Heart left ventricle (tissue), 16 donors: ENCODE data around the gene AKT1. TPM values are rescaled to one million over a fixed set of nuclear protein-coding genes. Genes with fewer than 3 reads are reported as not detected.

ENCODE experiments used
- ATAC-seq, 4 donors: fragments of 200-7000 bp; cut with Tn5 transposase; one replicate each; pipeline ENCODE4 v1.9.1; 2020 to 2022; ENCODE audit warnings: moderate library complexity in 4 of 4, mild to moderate bottlenecking in 3 of 4, moderate number of reproducible peaks in 1 of 4
- DNase-seq, 5 donors: peaks; one replicate each; pipeline ENCODE4 v3.0.0-alpha.2; 2020
- H3K27ac ChIP-seq, 12 donors: fragments of 200-600 bp; sonication (generic) in 4 of 12; one replicate each; pipeline versions ENCODE4 v1.5.0 to v1.8.0; 2016 to 2022; ENCODE audit warnings: mild to moderate bottlenecking in 2 of 12
- H3K27me3 ChIP-seq, 9 donors: fragments of 200-600 bp; sonication (generic) in 2 of 9; one replicate each; pipeline versions ENCODE4 v1.5.1 to v1.8.0; 2016 to 2022; ENCODE audit warnings: mild to moderate bottlenecking in 3 of 9
- H3K36me3 ChIP-seq, 9 donors: fragments of 200-600 bp; sonication (generic) in 2 of 9; one replicate each; pipeline versions ENCODE4 v1.5.0 to v1.8.0; 2018 to 2022; ENCODE audit warnings: mild to moderate bottlenecking in 2 of 9
- H3K4me1 ChIP-seq, 12 donors: fragments of 200-600 bp; sonication (generic) in 4 of 12; one replicate each; pipeline versions ENCODE4 v1.5.0 to v1.8.0; 2016 to 2022; ENCODE audit warnings: mild to moderate bottlenecking in 3 of 12
- H3K4me3 ChIP-seq, 12 donors: fragments of 200-600 bp; sonication (generic) in 4 of 12; one replicate each; pipeline versions ENCODE4 v1.5.0 to v1.8.0; 2017 to 2022; ENCODE audit warnings: mild to moderate bottlenecking in 9 of 12, moderate library complexity in 4 of 12
- H3K9me3 ChIP-seq, 12 donors: fragments of 200-600 bp; sonication (generic) in 4 of 12; one replicate each; pipeline versions ENCODE4 v1.5.0 to v1.8.0; 2016 to 2022; ENCODE audit warnings: mild to moderate bottlenecking in 1 of 12
- POLR2A ChIP-seq, 2 donors: fragments of 450-650 bp; IDR thresholded peaks; one replicate each; pipeline ENCODE4 v1.6.1; 2017; ENCODE audit warnings: antibody characterized with exemption in 2 of 2, mild to moderate bottlenecking in 2 of 2, moderate library complexity in 2 of 2
- WGBS, 4 donors: extraction: QIAGEN DNeasy Blood & Tissue Kit in 2 of 4; methylation state at CpG; one replicate each; pipeline versions ENCODE4 v1.1.5 to v1.1.7; 2013 to 2018; 5-methylcytosine and 5-hydroxymethylcytosine counted together
- intact Hi-C, 10 donors: fragments of 100-400 bp; cut with DNase I; formaldehyde crosslinking; loops; one replicate each; pipeline versions ENCODE4 v1.11.1 to v1.14.2; 2022
- polyA plus RNA-seq, 2 donors: library from polyadenylated mRNA; stranded (reverse); fragments of 200-250 nt; gene quantifications; one replicate each; pipeline ENCODE4 v1.2.3, GENCODE V29; 2013
- total RNA-seq, 9 donors: library from RNA; depleted of rRNA in 2 of 9; stranded (reverse); fragments of >200 nt in 2 of 9; fragmentation: NEBNext Ultra II Directional in 3 of 9; extraction: Animal tissue kit (Norgen Biotek cat#: 25700) in 3 of 9; gene quantifications; one replicate each; pipeline versions ENCODE4 v1.1.0 to v1.2.4, GENCODE V29; 2016 to 2023
- TF ChIP-seq, protein P1 (sequence below), 12 donors: fragments of 200-600 bp; sonication (generic) in 4 of 12; IDR thresholded peaks; one replicate each; pipeline versions ENCODE4 v1.5.0 to v1.8.0; 2018 to 2022; ENCODE audit warnings: antibody characterized with exemption in 12 of 12, mild to moderate bottlenecking in 5 of 12
- donor health status: ischemic (EF 13 %, LVEDD 7.1; RV severe dilation, severe dysfunction).
- donor health status: healthy with polysubstance abuse.
- donor health status: DM: no; HTN: yes; CAD: no.
- donor health status: DM: no; HTN: no; CAD: no.
- donor health status: ischemic (EF 25% LVEDD 6.9; RV normal size, moderate dysfunction).
- donor health status: ischemic (EF 25% LVEDD 5.7; RV mildly dilated, moderate dysfunction).
- donor health status: healthy.
- donor health status: DM: yes; HTN: yes; CAD: no.
- donor health status: ischemic (EF 35%, LVEDD 5.7; RV mildly dilated, moderate dysfunction).
- donor health status: nonischemic (EF 11% LVEDD 7.7; RV severe dilation, severe dysfunction).
- donor health status: DM: yes; HTN: yes; CAD: no.
- donor health status: PGD.
- donor health status: ischemic (EF 29% LVEDD 5.4; RV normal size, mild dysfunction).
- donor health status: nonischemic (EF 23%, LVEDD 6.1; RV moderate dilation, normal function).

Gene AKT1
- total and polyA plus RNA-seq, 11 donors, result 108 to 173 (median 135) TPM

GRCh38 chr14:104781271-104782077, 14.1 kb downstream of the AKT1 start:
- H3K36me3 ChIP-seq, result peaks cover 0 to 34% (median 16%) of the 10 kb centered on the region in 9 donors
- no peak for ATAC-seq
- intact Hi-C loops, result no loop called here

DNA sequence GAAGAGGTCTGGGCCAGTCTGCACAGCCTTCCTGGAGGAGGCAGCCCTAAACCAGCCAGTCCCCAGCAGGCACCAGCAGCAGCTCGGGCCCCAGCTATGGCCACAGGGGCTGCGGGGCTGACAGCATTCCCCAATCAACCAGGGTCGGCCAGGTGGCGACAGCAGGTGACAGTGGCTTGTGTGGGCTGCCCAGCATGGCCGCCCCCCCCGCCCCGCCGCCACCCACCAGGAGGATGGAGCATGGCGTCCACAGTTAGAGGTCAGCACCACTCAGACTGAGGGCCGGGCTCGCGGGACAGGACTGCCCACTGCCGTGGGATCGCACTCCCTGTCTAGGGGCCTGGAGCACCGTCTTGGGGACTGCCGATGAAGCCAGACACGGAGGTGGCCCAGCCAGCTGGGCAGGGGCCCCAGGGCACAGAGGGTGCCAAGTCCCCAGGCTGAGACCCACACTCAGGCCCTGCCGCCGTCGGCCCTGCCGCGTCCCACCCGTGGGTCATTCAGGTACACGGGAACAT, 15.0 kb downstream of the AKT1 start:
- Histone ChIP-seq H3K9me3 (no peaks in the 10 kb centered on the region), H3K36me3 (peaks cover 0 to 41% (median 17%) of the 10 kb centered on the region in 9 donors), H3K4me3 (no peak overlapping the region), H3K27me3 (no peaks in the 10 kb centered on the region), H3K27ac (no peak overlapping the region), H3K4me1 (peaks cover 0 to 19% (median 0%) of the 10 kb centered on the region in 12 donors)
- ATAC-seq (no peak), DNase-seq (no peak)
- intact Hi-C loops, result no loop called here
- WGBS, 4 donors, result 91 to 94% (median 92%) methylated on average over 11 to 24 of the region's 24 CpGs
- no peak for TF ChIP-seq POLR2A (IDR thresholded peaks at IDR 0.05)
- TF ChIP-seq, protein P1, sequence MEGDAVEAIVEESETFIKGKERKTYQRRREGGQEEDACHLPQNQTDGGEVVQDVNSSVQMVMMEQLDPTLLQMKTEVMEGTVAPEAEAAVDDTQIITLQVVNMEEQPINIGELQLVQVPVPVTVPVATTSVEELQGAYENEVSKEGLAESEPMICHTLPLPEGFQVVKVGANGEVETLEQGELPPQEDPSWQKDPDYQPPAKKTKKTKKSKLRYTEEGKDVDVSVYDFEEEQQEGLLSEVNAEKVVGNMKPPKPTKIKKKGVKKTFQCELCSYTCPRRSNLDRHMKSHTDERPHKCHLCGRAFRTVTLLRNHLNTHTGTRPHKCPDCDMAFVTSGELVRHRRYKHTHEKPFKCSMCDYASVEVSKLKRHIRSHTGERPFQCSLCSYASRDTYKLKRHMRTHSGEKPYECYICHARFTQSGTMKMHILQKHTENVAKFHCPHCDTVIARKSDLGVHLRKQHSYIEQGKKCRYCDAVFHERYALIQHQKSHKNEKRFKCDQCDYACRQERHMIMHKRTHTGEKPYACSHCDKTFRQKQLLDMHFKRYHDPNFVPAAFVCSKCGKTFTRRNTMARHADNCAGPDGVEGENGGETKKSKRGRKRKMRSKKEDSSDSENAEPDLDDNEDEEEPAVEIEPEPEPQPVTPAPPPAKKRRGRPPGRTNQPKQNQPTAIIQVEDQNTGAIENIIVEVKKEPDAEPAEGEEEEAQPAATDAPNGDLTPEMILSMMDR (IDR thresholded peaks at IDR 0.05), result no peak

More at GRCh38 chr14:104781271-104782077, 14.1 kb downstream of the AKT1 start:
- no peaks in the 10 kb centered on the region for H3K9me3 ChIP-seq
- TF ChIP-seq, protein P1 (IDR thresholded peaks at IDR 0.05), result no peak
- TF ChIP-seq POLR2A (IDR thresholded peaks at IDR 0.05), result no peak
- H3K4me1 ChIP-seq, result peaks cover 0 to 22% (median 1%) of the 10 kb centered on the region in 12 donors
- 88 to 93% (median 90%) methylated on average over 7 to 20 of the region's 20 CpGs for WGBS, 4 donors
- no peak for DNase-seq
- no peaks in the 10 kb centered on the region for H3K27me3 ChIP-seq
- H3K4me3 ChIP-seq, result no peak overlapping the region
- no peak overlapping the region for H3K27ac ChIP-seq

DNA sequence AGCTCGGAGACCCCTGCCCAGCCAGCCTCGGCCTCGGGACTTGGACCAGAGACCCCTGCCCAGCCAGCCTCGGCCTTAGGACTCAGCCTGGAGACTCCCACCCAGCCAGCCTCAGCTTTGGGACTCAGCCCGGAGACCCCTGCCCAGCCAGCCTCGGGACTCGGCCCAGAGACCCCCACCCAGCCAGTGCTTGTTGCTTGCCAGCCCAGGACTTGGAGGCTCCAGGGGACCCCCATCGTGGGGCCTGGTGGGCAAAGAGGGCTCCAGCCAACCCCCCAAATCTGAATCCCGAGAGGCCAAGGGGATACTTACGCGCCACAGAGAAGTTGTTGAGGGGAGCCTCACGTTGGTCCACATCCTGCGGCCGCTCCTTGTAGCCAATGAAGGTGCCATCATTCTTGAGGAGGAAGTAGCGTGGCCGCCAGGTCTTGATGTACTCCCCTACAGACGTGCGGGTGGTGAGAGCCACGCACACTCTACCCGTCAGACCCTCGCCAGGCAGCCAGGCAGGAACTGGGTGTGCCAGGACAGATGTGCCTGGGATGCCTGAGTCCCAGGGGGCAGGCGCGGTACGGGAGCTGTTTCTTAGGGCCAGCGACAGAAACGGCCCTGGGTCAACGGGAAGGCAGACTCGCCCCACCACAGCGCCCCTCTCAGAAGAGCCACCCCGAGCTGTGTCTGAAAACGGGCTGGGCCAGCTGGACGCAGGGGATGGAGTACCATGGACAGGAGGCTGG, 15.6 kb downstream of the AKT1 start:
- Histone ChIP-seq H3K27ac (no peak overlapping the region), H3K4me1 (peaks cover 0 to 15% (median 0%) of the 10 kb centered on the region in 12 donors), H3K9me3 (no peaks in the 10 kb centered on the region), H3K4me3 (no peak overlapping the region), H3K27me3 (no peaks in the 10 kb centered on the region), H3K36me3 (peaks cover 0 to 46% (median 21%) of the 10 kb centered on the region in 9 donors)
- ATAC-seq, result no peak
- TF ChIP-seq POLR2A (IDR thresholded peaks at IDR 0.05), result no peak
- TF ChIP-seq, protein P1 (IDR thresholded peaks at IDR 0.05), result no peak
- WGBS, 4 donors, result 90 to 94% (median 92%) methylated on average over 27 to 32 of the region's 32 CpGs
- DNase-seq, result no peak
- intact Hi-C loops, result no loop called here
